HG03460 (cell line): ENCODE results near the gene LEAP2.

Experiments used
- ATAC-seq: cut with Tn5 transposase; IDR thresholded peaks from one replicate; pipeline ENCODE4 v1.9.1; 2021; ENCODE audit not compliant: unreplicated experiment

The LEAP2 gene

DNA sequence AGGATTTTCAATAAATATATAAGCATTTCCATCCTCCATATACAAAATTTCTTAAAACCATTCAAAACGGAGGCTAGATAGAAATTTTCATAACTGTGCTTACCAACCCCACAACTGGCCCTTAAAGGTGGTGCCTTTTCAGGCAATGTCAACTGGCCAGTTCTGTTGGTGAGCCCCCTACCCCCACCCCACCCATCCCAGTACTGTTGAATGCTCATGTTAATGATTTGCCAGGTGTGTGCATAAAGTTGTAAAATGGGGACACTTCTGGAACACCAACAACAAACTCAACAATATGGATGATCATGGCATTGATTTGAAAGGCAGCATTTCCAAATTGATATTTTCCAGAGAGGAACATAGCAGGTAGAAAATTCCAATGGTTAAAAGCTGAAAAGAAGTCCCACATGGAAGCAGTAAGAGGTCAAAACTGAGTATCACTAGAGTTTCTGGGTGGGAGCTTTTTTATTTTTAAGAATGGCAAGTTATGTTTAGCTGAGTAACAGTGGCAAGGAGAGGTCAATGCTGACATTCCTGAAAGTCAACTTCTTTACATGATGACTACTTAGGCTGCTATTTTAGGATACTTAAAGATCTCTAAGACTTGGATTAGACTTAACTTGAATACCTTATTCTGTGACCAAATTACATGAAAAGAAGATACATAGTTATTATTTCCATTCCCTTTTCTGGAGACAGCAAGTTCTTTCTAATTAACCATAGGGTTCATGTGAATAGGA, 2.7 kb downstream of the LEAP2 start:
- no peak for ATAC-seq

GRCh38 chr5:132877466-132877865, 4.0 kb downstream of the LEAP2 start:
- ATAC-seq: no peak

GRCh38 chr5:132877938-132878337, 4.5 kb downstream of the LEAP2 start:
- no peak for ATAC-seq

DNA sequence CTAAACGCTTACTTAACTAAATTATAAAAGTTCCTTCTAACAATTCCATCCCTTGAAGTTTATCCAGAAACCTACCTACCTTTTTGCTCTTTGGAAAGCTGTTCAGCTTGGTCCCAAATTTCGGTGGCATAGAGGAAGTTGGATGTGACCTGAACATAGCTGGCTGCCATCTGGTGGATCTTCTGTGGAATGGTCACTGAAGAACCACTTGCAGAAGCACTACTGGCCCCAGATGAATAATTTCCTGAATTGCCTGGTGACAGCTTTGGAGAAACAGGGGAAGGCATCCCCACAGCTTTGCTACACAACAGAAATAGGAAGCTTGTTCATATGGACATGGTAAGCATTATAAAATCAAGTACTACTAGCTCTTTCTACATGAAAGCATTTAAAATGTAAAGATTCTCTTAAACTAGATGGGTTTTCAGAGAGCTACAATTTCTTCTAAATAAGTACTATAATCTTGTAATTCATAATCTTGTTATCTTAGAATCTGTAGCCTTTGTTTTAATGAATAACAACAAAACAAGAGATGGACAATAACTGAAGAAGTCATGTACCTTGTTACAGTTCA, 9.9 kb downstream of the LEAP2 start:
- peak; percentile 67 for ATAC-seq

DNA sequence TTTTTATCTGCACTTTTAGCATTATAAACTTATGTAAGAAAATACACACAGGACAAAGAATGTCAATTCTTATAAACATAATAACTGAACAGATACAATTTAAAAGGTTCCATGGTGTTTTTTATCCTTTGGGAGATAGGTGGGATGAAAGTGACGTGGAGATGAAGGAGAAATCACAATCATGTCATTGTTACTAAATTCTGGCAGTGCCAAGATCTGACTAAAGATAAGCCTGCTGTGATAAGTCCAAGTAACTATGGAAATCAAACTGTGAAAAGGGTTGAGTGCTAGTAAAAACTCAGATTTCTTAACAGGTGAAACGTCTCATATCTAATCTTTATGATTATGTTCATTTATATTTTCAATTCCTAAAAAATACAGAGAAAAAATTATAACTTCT, 11.1 kb downstream of the LEAP2 start:
- no peak for ATAC-seq

- no peak for ATAC-seq
Measured at GRCh38 chr5:132886064-132886823, 12.8 kb downstream of the LEAP2 start.

DNA sequence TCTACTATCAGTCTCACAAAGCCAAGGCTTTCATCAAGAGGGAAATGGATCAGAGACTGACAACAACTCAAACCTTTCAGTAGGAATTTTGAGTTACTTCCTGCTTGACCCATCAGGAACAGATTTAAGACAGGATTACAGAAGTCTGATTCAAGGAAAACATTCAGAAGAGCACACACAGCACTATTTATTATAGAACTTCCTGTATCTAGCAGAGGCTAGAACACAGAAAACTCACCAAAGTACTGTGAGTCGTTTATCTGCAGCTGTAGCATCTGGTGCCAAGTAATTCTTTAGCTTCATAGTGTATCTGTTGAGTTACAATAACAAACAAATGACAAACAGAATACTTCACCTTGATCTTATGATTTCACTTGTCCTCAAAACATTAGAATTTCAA, 13.8 kb downstream of the LEAP2 start:
- ATAC-seq: no peak

DNA sequence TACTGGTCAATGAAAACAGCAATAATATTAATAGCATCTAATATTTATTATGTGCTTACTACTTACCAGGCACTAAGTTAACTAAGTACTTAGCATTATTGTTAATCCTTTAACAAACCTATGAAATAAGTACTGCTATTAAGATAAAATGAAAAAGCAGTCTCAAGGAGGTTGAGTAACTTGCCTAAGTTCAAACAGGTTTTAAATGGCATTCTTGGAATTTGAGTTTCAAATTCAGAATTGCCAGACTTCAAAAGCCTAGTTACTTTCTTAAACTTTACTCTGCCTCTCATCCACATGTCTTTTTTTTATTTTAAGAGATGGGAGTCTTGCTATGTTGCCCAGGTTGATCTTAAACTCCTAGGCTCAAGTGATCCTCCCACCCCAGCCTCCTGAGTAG, 16.0 kb downstream of the LEAP2 start:
- no peak for ATAC-seq

DNA sequence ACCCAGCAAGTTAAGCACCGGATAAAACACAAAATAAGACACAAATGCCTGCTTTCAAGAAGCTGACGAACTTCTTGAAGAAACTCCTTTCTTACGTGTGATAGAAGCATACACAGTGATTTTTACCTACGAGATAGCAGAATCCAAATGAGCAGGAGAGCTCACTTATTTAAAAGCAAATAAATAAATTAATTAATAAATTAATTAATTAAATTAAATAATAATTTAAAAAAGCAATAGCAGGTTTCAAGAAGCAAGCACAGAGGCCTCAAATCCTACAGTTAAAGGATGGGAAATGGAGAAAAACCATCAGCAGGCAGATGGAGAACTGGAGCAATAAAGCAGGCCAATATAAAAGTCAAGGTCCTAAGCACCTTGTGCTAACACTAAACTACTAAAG, 17.3 kb downstream of the LEAP2 start:
- ATAC-seq: no peak

GRCh38 chr5:132895719-132896305, 22.3 kb downstream of the LEAP2 start:
- no peak for ATAC-seq

DNA sequence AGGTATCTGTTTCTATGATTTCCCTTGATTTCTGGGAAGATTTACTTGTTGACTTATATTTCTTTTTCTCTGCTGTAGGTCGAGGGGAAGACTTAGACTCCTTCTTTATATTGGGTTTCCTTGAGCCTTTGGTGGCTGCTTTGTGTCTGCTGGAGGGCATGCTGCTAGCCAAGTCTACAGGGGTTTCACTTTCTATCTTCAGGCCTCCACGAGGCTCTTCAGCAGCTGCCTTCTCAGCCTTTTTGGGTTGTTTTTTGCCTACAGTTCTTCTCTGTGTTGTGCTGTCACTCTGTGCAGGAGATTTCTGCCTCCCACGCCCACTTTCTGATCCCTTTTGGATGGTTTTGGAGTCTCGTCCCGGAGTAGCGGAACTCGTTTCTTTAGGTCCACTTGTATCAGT, 23.2 kb downstream of the LEAP2 start:
- ATAC-seq: no peak

- no peak for ATAC-seq
Measured at GRCh38 chr5:132898094-132898493, 24.6 kb downstream of the LEAP2 start.

GRCh38 chr5:132901036-132901435, 27.6 kb downstream of the LEAP2 start:
- ATAC-seq: no peak

DNA sequence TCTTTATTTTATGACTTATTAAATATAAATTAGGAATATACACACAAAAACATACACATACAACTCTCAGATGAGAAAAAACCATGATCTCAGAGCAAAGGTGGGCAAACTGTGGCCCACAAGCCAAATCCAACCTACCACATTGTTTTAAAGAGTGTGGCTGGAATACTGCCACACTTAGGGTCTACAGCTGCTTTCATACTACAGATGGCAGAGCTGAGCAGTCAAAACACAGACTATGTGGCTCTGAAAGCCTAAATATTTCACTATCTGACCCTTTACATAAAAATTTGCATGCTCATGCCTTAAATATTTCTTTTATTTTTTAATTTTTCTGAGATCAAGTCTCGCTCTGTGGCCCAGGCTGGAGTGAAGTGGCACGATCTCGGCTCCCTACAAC, 28.3 kb downstream of the LEAP2 start:
- no peak for ATAC-seq

GRCh38 chr5:132905938-132906337, 32.5 kb downstream of the LEAP2 start:
- no peak for ATAC-seq

- ATAC-seq: no peak
Measured at GRCh38 chr5:132907161-132907560, 33.7 kb downstream of the LEAP2 start.

- ATAC-seq: no peak
Measured at GRCh38 chr5:132909702-132910101, 36.2 kb downstream of the LEAP2 start.

- ATAC-seq: no peak
Measured at GRCh38 chr5:132915681-132916080, 42.2 kb downstream of the LEAP2 start.

- ATAC-seq: no peak
Measured at GRCh38 chr5:132916086-132916485, 42.6 kb downstream of the LEAP2 start.
